22Rv1 (cell line): Measurements from ENCODE around the gene COX14.

Experiments
- H3K27ac ChIP-seq: fragments of 450-650 bp; 2 replicates; pipeline ENCODE4 v1.5.1; 2017
- ZFX ChIP-seq: fragments of 450-650 bp; IDR thresholded peaks from 2 replicates; pipeline ENCODE4 v1.6.1; 2017; ENCODE audit warnings: antibody characterized with exemption, borderline replicate concordance
- TF ChIP-seq, protein P1 (sequence below): fragments of 450-650 bp; IDR thresholded peaks from 2 replicates; pipeline ENCODE4 v1.5.1; 2017; ENCODE audit warnings: mild to moderate bottlenecking

The COX14 gene

DNA sequence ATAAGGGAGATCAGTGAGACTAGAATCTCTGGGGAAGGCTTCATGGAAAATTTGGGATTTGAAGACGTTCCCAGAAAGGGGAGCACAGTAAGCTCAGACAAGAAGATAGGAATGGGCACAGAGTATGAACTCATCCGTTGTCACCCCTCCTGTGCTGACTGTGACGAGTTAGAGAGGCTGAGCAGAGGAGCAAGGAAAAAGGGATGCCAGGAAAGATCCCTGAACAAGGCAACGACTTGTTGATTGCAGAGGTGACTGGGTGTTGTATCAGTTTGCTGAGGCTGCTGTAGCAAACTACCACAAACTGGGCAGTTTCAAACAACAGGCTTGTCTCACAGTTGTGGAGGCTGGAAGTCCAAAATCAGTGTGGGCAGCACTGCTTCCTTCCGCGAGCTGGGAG lies 14.1 kb upstream of the COX14 start:
- no peak for TF ChIP-seq ZFX
- TF ChIP-seq, protein P1, sequence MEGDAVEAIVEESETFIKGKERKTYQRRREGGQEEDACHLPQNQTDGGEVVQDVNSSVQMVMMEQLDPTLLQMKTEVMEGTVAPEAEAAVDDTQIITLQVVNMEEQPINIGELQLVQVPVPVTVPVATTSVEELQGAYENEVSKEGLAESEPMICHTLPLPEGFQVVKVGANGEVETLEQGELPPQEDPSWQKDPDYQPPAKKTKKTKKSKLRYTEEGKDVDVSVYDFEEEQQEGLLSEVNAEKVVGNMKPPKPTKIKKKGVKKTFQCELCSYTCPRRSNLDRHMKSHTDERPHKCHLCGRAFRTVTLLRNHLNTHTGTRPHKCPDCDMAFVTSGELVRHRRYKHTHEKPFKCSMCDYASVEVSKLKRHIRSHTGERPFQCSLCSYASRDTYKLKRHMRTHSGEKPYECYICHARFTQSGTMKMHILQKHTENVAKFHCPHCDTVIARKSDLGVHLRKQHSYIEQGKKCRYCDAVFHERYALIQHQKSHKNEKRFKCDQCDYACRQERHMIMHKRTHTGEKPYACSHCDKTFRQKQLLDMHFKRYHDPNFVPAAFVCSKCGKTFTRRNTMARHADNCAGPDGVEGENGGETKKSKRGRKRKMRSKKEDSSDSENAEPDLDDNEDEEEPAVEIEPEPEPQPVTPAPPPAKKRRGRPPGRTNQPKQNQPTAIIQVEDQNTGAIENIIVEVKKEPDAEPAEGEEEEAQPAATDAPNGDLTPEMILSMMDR, result no peak
- no peak overlapping the region for H3K27ac ChIP-seq

DNA sequence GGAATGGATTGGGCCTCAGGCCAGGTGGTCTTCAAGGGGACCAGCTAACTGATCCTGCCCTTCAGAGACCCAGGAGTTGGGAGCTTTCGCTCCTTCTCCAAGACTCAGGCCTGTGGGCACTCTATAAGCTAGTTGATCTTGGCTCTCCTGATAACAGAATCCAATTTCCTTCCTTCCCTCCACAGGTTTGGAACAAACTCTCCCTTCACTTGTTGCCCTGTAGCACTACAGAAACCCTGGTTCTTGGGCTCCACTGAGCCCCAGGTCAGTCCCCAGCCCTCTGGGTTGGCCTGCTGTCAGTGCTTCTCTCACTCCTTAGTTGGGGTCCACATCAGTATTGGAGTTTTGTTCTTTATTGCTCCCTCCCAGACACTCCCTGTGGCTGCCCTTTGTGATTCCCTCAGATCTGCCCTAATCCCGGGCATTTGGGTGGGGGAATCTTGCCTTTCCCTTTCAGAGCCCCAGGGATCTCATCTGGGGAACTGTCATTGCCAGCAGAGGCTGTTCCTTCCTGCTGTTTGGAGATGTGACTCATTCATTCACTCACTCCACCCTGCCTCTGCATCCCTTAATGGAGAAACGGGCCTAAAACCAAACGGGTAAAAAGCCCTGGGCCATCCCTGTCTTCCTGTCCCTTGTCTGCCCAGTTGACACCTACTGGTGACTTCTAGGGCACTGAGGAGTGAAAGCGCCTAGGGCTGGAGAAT lies 12.6 kb upstream of the COX14 start:
- TF ChIP-seq, protein P1, result no peak
- no peak for TF ChIP-seq ZFX
- H3K27ac ChIP-seq, result no peak overlapping the region

GRCh38 chr12:50100561-50100960 lies 11.5 kb upstream of the COX14 start:
- no peak for TF ChIP-seq ZFX
- TF ChIP-seq, protein P1, result no peak
- no peak overlapping the region; the same call in 1 of the 2 replicates for H3K27ac ChIP-seq

- TF ChIP-seq ZFX, result no peak
- TF ChIP-seq, protein P1, result peak; percentile 50
- H3K27ac ChIP-seq, result peak overlapping the region; percentile 2; the same call in 1 of the 2 replicates
Observed at GRCh38 chr12:50101663-50102062, 10.4 kb upstream of the COX14 start.

DNA sequence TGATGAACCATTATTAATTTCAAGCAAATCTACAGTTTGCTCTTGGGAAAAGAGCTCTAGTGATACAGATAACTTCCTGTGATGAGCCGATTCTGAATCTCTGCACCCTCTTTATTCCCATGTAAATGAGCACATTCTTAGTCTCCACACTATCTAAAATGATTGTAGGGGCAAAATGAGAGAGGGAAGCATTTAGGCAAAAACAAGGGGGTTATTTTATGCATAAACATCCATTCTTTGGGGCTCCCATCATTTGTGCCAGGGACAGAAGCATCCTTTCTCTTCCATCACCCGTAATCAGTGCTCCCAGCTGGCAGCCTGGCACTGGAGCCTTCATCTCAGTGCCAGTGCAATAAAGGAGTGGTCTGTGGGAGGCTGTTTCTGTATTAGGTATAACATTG lies 9.9 kb upstream of the COX14 start:
- H3K27ac ChIP-seq, result no peak overlapping the region; the same call in 1 of the 2 replicates
- TF ChIP-seq, protein P1, result no peak
- TF ChIP-seq ZFX, result no peak

- TF ChIP-seq ZFX, result no peak
- TF ChIP-seq, protein P1, result no peak
- 0 out of 2 replicates have a peak overlapping the region, but pooled peaks have one; percentile 20 for H3K27ac ChIP-seq
Observed at GRCh38 chr12:50102646-50103309, 9.3 kb upstream of the COX14 start.

GRCh38 chr12:50103351-50103750 lies 8.7 kb upstream of the COX14 start:
- 0 out of 2 replicates have a peak overlapping the region, but pooled peaks have one; percentile 20 for H3K27ac ChIP-seq
- TF ChIP-seq, protein P1, result no peak
- TF ChIP-seq ZFX, result no peak
